Muscle layer of duodenum (tissue), 2 donors: ENCODE results near the gene MLF1.

ENCODE experiments used
- H3K27ac ChIP-seq: one replicate; pipeline ENCODE4 v1.7.0; 2013; ENCODE audit warnings: mild to moderate bottlenecking, low read length
- H3K27me3 ChIP-seq: one replicate; pipeline ENCODE4 v1.7.0; 2013; ENCODE audit warnings: low read depth, mild to moderate bottlenecking, control low read depth, low read length
- H3K36me3 ChIP-seq, 2 donors: one replicate each; pipeline ENCODE4 v1.7.0; 2013; ENCODE audit warnings: low read length in 2 of 2, control low read depth in 1 of 2, mild to moderate bottlenecking in 1 of 2; ENCODE audit not compliant: insufficient read depth in 2 of 2, control insufficient read depth in 1 of 2
- H3K4me1 ChIP-seq, 2 donors: one replicate each; pipeline ENCODE4 v1.7.0; 2013; ENCODE audit warnings: low read length in 2 of 2, mild to moderate bottlenecking in 2 of 2, control low read depth in 1 of 2, moderate library complexity in 1 of 2; ENCODE audit not compliant: insufficient read depth in 2 of 2, control insufficient read depth in 1 of 2
- H3K4me3 ChIP-seq, 2 donors: one replicate each; pipeline ENCODE4 v1.7.0; 2013; ENCODE audit warnings: low read length in 2 of 2, low read depth in 1 of 2, mild to moderate bottlenecking in 1 of 2
- H3K9me3 ChIP-seq, 2 donors: one replicate each; pipeline ENCODE4 v1.7.0; 2013; ENCODE audit warnings: low read length in 2 of 2, control low read depth in 1 of 2, mild to moderate bottlenecking in 1 of 2; ENCODE audit not compliant: control insufficient read depth in 1 of 2
- donor health status: healthy.

MLF1 gene

DNA sequence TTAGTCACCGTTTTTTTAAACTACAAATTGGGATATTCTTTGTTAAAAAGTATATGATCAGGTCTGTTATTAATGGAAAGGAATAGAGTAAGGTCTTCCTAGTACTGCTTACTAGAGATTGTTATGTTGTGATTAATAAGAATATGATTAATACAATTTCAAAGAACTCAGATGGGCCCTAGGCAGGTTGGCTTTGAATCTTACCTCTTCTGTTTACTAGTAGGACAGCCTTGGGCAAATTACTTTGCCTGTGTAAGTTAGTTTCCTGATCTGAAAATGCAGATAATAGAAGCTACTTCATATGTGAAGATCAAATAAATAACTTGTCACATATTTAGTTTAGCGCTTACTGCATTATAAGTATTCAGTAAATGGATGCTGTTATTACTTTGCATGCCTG lies 80.2 kb downstream of the MLF1 start:
- H3K36me3 ChIP-seq, result peaks cover 40 to 69% of the 10 kb centered on the region in 2 donors
- H3K27me3 ChIP-seq, result no peaks in the 10 kb centered on the region
- no peak overlapping the region for H3K4me3 ChIP-seq
- H3K4me1 ChIP-seq, result peaks cover 0 to 6% of the 10 kb centered on the region in 2 donors
- H3K9me3 ChIP-seq, result no peaks in the 10 kb centered on the region
- H3K27ac ChIP-seq, result no peak overlapping the region

DNA sequence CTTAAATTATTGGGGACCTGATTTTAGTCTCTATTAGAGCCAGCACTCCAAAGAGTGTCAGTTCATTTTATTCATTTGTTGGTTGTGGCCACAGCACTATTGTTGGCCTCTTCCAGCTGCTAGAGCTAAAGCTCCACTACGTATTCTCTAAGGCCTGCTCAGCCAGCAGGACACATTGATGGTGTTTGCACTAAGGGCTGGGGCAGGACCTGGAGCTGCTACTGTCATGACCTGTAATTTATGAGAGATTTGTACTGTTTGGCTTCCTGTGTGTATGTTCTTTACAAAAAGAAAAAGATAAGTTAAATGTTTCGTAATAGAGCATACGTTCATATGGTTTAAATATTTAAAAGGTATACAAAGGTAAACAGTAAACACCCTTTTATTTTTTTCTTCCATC lies 81.5 kb downstream of the MLF1 start:
- H3K27me3 ChIP-seq, result no peaks in the 10 kb centered on the region
- no peaks in the 10 kb centered on the region for H3K9me3 ChIP-seq
- no peak overlapping the region for H3K27ac ChIP-seq
- no peak overlapping the region for H3K4me3 ChIP-seq
- no peaks in the 10 kb centered on the region for H3K4me1 ChIP-seq
- H3K36me3 ChIP-seq, result peaks cover 47 to 71% of the 10 kb centered on the region in 2 donors
